K562 (cell line): ENCODE data around the gene KTI12. TPM values are rescaled to one million over a fixed set of nuclear protein-coding genes. Genes with fewer than 3 reads are reported as not detected.

ENCODE experiments used
- ATF6 ChIP-seq: sonication (generic); formaldehyde crosslinking; IDR thresholded peaks from 2 replicates; pipeline ENCODE4 v1.4.0; 2020; ENCODE audit warnings: mild to moderate bottlenecking, missing genetic modification reagents
- CCNT2 ChIP-seq: IDR thresholded peaks from 2 replicates; pipeline ENCODE4 v1.6.1; 2011; ENCODE audit warnings: borderline replicate concordance, low read depth, mild to moderate bottlenecking, moderate library complexity, mixed read lengths, low read length; ENCODE audit not compliant: insufficient read length; ENCODE audit errors: extremely low read depth
- DEAF1 ChIP-seq: fragments of 450-650 bp; formaldehyde crosslinking; IDR thresholded peaks from 2 replicates; pipeline ENCODE4 v1.4.0; 2020; ENCODE audit warnings: mild to moderate bottlenecking, moderate library complexity
- E2F3 ChIP-seq: fragments of 250-450 bp; sonication (Bioruptor Pico); IDR thresholded peaks from 2 replicates; pipeline ENCODE4 v1.4.0; 2020; ENCODE audit warnings: mild to moderate bottlenecking
- ETV5 ChIP-seq: sonication (generic); formaldehyde crosslinking; IDR thresholded peaks from 2 replicates; pipeline ENCODE4 v1.4.0; 2020; ENCODE audit warnings: low read depth, mild to moderate bottlenecking, missing genetic modification reagents
- NR4A1 ChIP-seq, 2 experiments: fragments of 250-450 bp in 1 of 2; fragments of 450-650 bp in 1 of 2; sonication (Bioruptor Pico) in 1 of 2; IDR thresholded peaks; 2 replicates each; pipeline versions ENCODE4 v1.4.0 to v1.6.1; 2016 to 2020; ENCODE audit warnings: mild to moderate bottlenecking in 2 of 2, missing compliant biosample characterization in 1 of 2, missing genetic modification characterization in 1 of 2, moderate library complexity in 1 of 2
- PHB ChIP-seq: fragments of 250-450 bp; sonication (Bioruptor Pico); IDR thresholded peaks from 2 replicates; pipeline ENCODE4 v1.5.0; 2021
- POLR2G ChIP-seq: fragments of 200-400 bp; formaldehyde crosslinking; IDR thresholded peaks from 2 replicates; pipeline ENCODE4 v1.6.1; 2017; ENCODE audit warnings: low read depth, mild to moderate bottlenecking, antibody characterized with exemption, low read length, moderate library complexity
- RBFOX2 ChIP-seq: fragments of 200-400 bp; formaldehyde crosslinking; IDR thresholded peaks from 2 replicates; pipeline ENCODE4 v1.6.1; 2017; ENCODE audit warnings: low read depth, mild to moderate bottlenecking, low read length, moderate library complexity
- RCOR1 ChIP-seq, 2 experiments: IDR thresholded peaks; 2 replicates each; pipeline ENCODE4 v1.6.1; 2012; ENCODE audit warnings: low read depth in 2 of 2, low read length in 2 of 2, borderline replicate concordance in 1 of 2, improper control_type of control experiment in 1 of 2
- ZBTB2 ChIP-seq: fragments of 450-650 bp; IDR thresholded peaks from 2 replicates; pipeline ENCODE4 v1.6.1; 2016; ENCODE audit warnings: antibody characterized with exemption
- ZNF232 ChIP-seq: sonication (generic); formaldehyde crosslinking; IDR thresholded peaks from 2 replicates; pipeline ENCODE4 v1.8.0; 2022; ENCODE audit warnings: mild to moderate bottlenecking, missing genetic modification reagents
- ZNF431 ChIP-seq: sonication (generic); formaldehyde crosslinking; IDR thresholded peaks from 2 replicates; pipeline ENCODE4 v1.8.0; 2022; ENCODE audit warnings: mild to moderate bottlenecking, missing genetic modification reagents
- ZNF583 ChIP-seq: fragments of 250-450 bp; sonication (Bioruptor Pico); IDR thresholded peaks from 2 replicates; pipeline ENCODE4 v1.4.0; 2020
- ZNF592 ChIP-seq: fragments of 450-650 bp; IDR thresholded peaks from 2 replicates; pipeline ENCODE4 v1.6.1; 2017; ENCODE audit warnings: antibody characterized with exemption, mild to moderate bottlenecking
- ZNF695 ChIP-seq: fragments of 450-650 bp; formaldehyde crosslinking; IDR thresholded peaks from 2 replicates; pipeline ENCODE4 v1.4.0; 2020; ENCODE audit warnings: mild to moderate bottlenecking, moderate library complexity
- polyA plus RNA-seq, 8 experiments: library from polyadenylated mRNA; depleted of rRNA in 4 of 8; stranded (reverse) in 5 of 8; unstranded in 3 of 8; fragments of >200 nt; fragmentation: Nextera tagmentation in 2 of 8; fragmentation: Illumina TruSeq in 1 of 8; extraction: Ambion mirVana in 2 of 8; extraction: Trizol in 1 of 8; gene quantifications; 2 replicates each; pipeline versions ENCODE4 v1.2.1 to v1.2.3, GENCODE V29; 2011 to 2014; ENCODE audit warnings: inconsistent platforms in 1 of 8, missing spikeins in 1 of 8
- total RNA-seq, 7 experiments: library from RNA; depleted of rRNA in 6 of 7; stranded (reverse); fragments of >200 nt in 6 of 7; fragmentation: Illumina TruSeq in 2 of 7; extraction: Trizol in 2 of 7; gene quantifications; 2 replicates each; pipeline versions ENCODE4 v1.2.1 to v1.2.3, GENCODE V29; 2011 to 2021; ENCODE audit warnings: low replicate concordance in 1 of 7

The KTI12 gene
- total and polyA plus RNA-seq, 9 of the 15 experiments (the other 6 are each of a cell fraction or from before 2014, with no cell fraction given), result 3.1 to 22.8 (median 11.6) TPM

GRCh38 chr1:52033190-52034049 lies at the start of gene KTI12 (continued):
- TF ChIP-seq DEAF1 (CRISPR knock-in tag), result 0 out of 2 replicates have a peak, but pooled peaks have one; percentile 18
- 0 out of 2 replicates have a peak, but pooled peaks have one; percentile 49 for TF ChIP-seq ZNF431
- TF ChIP-seq NR4A1 (CRISPR knock-in tag; IDR thresholded peaks at IDR 0.05), result 0 out of 2 replicates have a peak, but pooled peaks have one; percentile 62
- TF ChIP-seq NR4A1 (tag; IDR thresholded peaks at IDR 0.05), result no peak
- peak; percentile 66; the same call in 1 of the 2 replicates for TF ChIP-seq PHB (CRISPR knock-in tag)
- peak in 1 of 2 experiments; percentile 37; a peak in 1 of 4 replicates for TF ChIP-seq RCOR1 (IDR thresholded peaks at IDR 0.05; ENCODE audit: borderline replicate concordance in 1 of 2, low read depth in 2 of 2, low read length in 2 of 2)
- peak; percentile 94; the same call in 1 of the 2 replicates for TF ChIP-seq ATF6 (CRISPR knock-in tag)
- TF ChIP-seq RBFOX2, result peak; percentile 94
- no peak for TF ChIP-seq E2F3 (CRISPR knock-in tag)
- TF ChIP-seq ZNF695 (CRISPR knock-in tag), result 0 out of 2 replicates have a peak, but pooled peaks have one; percentile 25
- TF ChIP-seq ZBTB2, result peak; percentile 78; the same call in 1 of the 2 replicates
- TF ChIP-seq ZNF592, result 0 out of 2 replicates have a peak, but pooled peaks have one; percentile 0
- TF ChIP-seq ETV5 (CRISPR knock-in tag), result peak; percentile 73
- 0 out of 2 replicates have a peak, but pooled peaks have one; percentile 10 for TF ChIP-seq ZNF583 (CRISPR knock-in tag)
- TF ChIP-seq POLR2G, result peak; percentile 91
- TF ChIP-seq ZNF232 (CRISPR knock-in tag), result peak; percentile 81; the same call in 1 of the 2 replicates
- peak; percentile 69 for TF ChIP-seq CCNT2
